Measurements from ENCODE around the gene ELMOD2. TPM values are rescaled to one million over a fixed set of nuclear protein-coding genes. Genes with fewer than 3 reads are reported as not detected.

The ELMOD2 gene
- total and polyA plus RNA-seq, 2 of the 13 experiments (the other 11 are each of a cell fraction or from before 2014, with no cell fraction given): 10.2 to 38.1 TPM

GRCh38 chr4:140523857-140524742 is at the start of gene ELMOD2 (continued):
- TF ChIP-seq ZC3H4 (CRISPR knock-in tag; IDR thresholded peaks at IDR 0.05; ENCODE audit: borderline replicate concordance): no peak
- 0 out of 2 replicates have a peak, but pooled peaks have one; percentile 56 for TF ChIP-seq MED13 (CRISPR knock-in tag; IDR thresholded peaks at IDR 0.05)
- TF ChIP-seq AKNA (CRISPR knock-in tag; IDR thresholded peaks at IDR 0.05; ENCODE audit: borderline replicate concordance): peak; percentile 23; the same call in 1 of the 2 replicates
- TF ChIP-seq FIP1L1 (IDR thresholded peaks at IDR 0.05; ENCODE audit: borderline replicate concordance, insufficient read depth, low read depth, low read length): no peak
- no peak for TF ChIP-seq TEF (CRISPR knock-in tag; IDR thresholded peaks at IDR 0.05)
- no peak for TF ChIP-seq SMARCE1 (IDR thresholded peaks at IDR 0.05; ENCODE audit: borderline replicate concordance)
- no peak for TF ChIP-seq IRX3 (CRISPR knock-in tag; IDR thresholded peaks at IDR 0.05; ENCODE audit: borderline replicate concordance, low read depth)
- TF ChIP-seq NCOA5 (CRISPR knock-in tag; IDR thresholded peaks at IDR 0.05): no peak
- peak; percentile 88; the same call in 1 of the 2 replicates for TF ChIP-seq ARID4A (CRISPR knock-in tag; IDR thresholded peaks at IDR 0.05; ENCODE audit: borderline replicate concordance)
- TF ChIP-seq HCFC1 (IDR thresholded peaks at IDR 0.05; ENCODE audit: low read depth, low read length): 0 out of 2 replicates have a peak, but pooled peaks have one; percentile 3
- TF ChIP-seq ATF4 (CRISPR knock-in tag; IDR thresholded peaks at IDR 0.05): no peak
- no peak; the same call in 1 of the 2 replicates for TF ChIP-seq ZNF83 (CRISPR knock-in tag; IDR thresholded peaks at IDR 0.05; ENCODE audit: borderline replicate concordance)
- TF ChIP-seq ZNF720 (CRISPR knock-in tag; IDR thresholded peaks at IDR 0.05): no peak
- TF ChIP-seq ZNF589 (CRISPR knock-in tag; conservative IDR thresholded peaks at IDR 0.05): no peak; the same call in 1 of the 2 replicates
- peak; percentile 87 for TF ChIP-seq PHF21A (CRISPR knock-in tag; IDR thresholded peaks at IDR 0.05)
- TF ChIP-seq MZF1 (CRISPR knock-in tag; IDR thresholded peaks at IDR 0.05; ENCODE audit: borderline replicate concordance): no peak
- TF ChIP-seq KDM2A (CRISPR knock-in tag; IDR thresholded peaks at IDR 0.05; ENCODE audit: borderline replicate concordance, low read depth): peak; percentile 92
